H1 (cell line): ENCODE results near the gene TIMM21. TPM values are rescaled to one million over a fixed set of nuclear protein-coding genes. Genes with fewer than 3 reads are reported as not detected.

ENCODE experiments used
- CTCF ChIA-PET: fragments of 300-600 bp; sonication (Branson Sonifier 250); formaldehyde crosslinking; loops from one replicate; lab custom pipeline; 2021; ENCODE audit not compliant: partially characterized antibody; lab: Charles Lee
- POLR2A ChIA-PET: fragments of 300-600 bp; sonication (Branson Sonifier 250); formaldehyde crosslinking; loops from one replicate; lab custom pipeline; 2021; ENCODE audit warnings: inconsistent platforms; ENCODE audit not compliant: partially characterized antibody; lab: Charles Lee
- DNase-seq, 2 experiments: peaks; one replicate each; pipeline versions ENCODE4 v3.0.0 to v3.0.0-alpha.2; 2010 to 2022; ENCODE audit warnings: low spot score in 2 of 2, low read depth in 1 of 2, mixed read lengths in 1 of 2
- FAIRE-seq: peaks from 2 replicates; lab custom pipeline; 2011; peaks lifted over from hg19 to GRCh38; lab: Jason Lieb, UNC
- H2AFZ ChIP-seq: 2 replicates; pipeline ENCODE4 v1.8.1; 2012; ENCODE audit warnings: low read length, inconsistent platforms
- H2AK5ac ChIP-seq: 2 replicates; pipeline ENCODE4 v1.6.1; 2013; ENCODE audit warnings: low read depth, low read length
- H2BK120ac ChIP-seq: replicated peaks from 2 replicates; pipeline ENCODE3; 2013; ENCODE audit warnings: low read depth, low read length, inconsistent platforms
- H2BK12ac ChIP-seq: 2 replicates; pipeline ENCODE4 v1.6.1; 2013; ENCODE audit warnings: low read depth, low read length
- H2BK15ac ChIP-seq: 2 replicates; pipeline ENCODE4 v1.6.1; 2013; ENCODE audit warnings: low read length
- H2BK20ac ChIP-seq: 2 replicates; pipeline ENCODE4 v1.6.1; 2013; ENCODE audit warnings: low read length
- H2BK5ac ChIP-seq: 2 replicates; pipeline ENCODE4 v1.6.1; 2013; ENCODE audit warnings: low read depth, low read length
- H3K14ac ChIP-seq: 2 replicates; pipeline ENCODE4 v1.6.1; 2013; ENCODE audit warnings: inconsistent platforms; ENCODE audit not compliant: insufficient read length
- H3K18ac ChIP-seq: 2 replicates; pipeline ENCODE4 v1.6.1; 2013; ENCODE audit warnings: low read length; ENCODE audit errors: extremely low read depth
- H3K23ac ChIP-seq: 2 replicates; pipeline ENCODE4 v1.6.1; 2013; ENCODE audit warnings: inconsistent platforms; ENCODE audit not compliant: insufficient read length
- H3K23me2 ChIP-seq: 2 replicates; pipeline ENCODE4 v1.6.1; 2013; ENCODE audit warnings: low read depth, low read length
- H3K27ac ChIP-seq: 2 replicates; pipeline ENCODE4 v1.6.1; 2011; ENCODE audit warnings: low read depth, low read length, inconsistent platforms
- H3K27me3 ChIP-seq, 4 experiments: replicated peaks in 1 of 4; 1 replicate in 1 of 4; 2 replicates in 3 of 4; pipeline versions ENCODE4 v1.6.1 to v1.8.1; 2011 to 2013; ENCODE audit warnings: low read length in 3 of 4, mild to moderate bottlenecking in 3 of 4, inconsistent platforms in 2 of 4, mixed read lengths in 2 of 4, moderate library complexity in 1 of 4; ENCODE audit not compliant: control insufficient read depth in 3 of 4, insufficient read depth in 3 of 4; ENCODE audit errors: extremely low read depth in 1 of 4
- H3K36me3 ChIP-seq, 4 experiments: 2 replicates each; pipeline versions ENCODE4 v1.6.1 to v1.8.1; 2011 to 2013; ENCODE audit warnings: mild to moderate bottlenecking in 4 of 4, low read length in 3 of 4, moderate library complexity in 2 of 4, control low read depth in 1 of 4, inconsistent platforms in 1 of 4; ENCODE audit not compliant: insufficient read depth in 4 of 4, control insufficient read depth in 2 of 4
- H3K4ac ChIP-seq: replicated peaks from 2 replicates; pipeline ENCODE3; 2013; ENCODE audit warnings: low read length, low read depth, mixed read lengths, inconsistent platforms; ENCODE audit not compliant: insufficient read length
- H3K4me1 ChIP-seq, 4 experiments: replicated peaks in 1 of 4; 1 replicate in 1 of 4; 2 replicates in 3 of 4; pipeline versions ENCODE4 v1.6.1 to v1.8.1; 2011 to 2013; ENCODE audit warnings: low read length in 3 of 4, inconsistent platforms in 2 of 4, mixed read lengths in 1 of 4; ENCODE audit not compliant: insufficient read depth in 4 of 4, control insufficient read depth in 3 of 4
- H3K4me2 ChIP-seq, 2 experiments: 2 replicates each; pipeline versions ENCODE4 v1.6.1 to v1.8.1; 2011 to 2013; ENCODE audit warnings: low read depth in 2 of 2, low read length in 2 of 2, control low read depth in 1 of 2, inconsistent platforms in 1 of 2, mild to moderate bottlenecking in 1 of 2; ENCODE audit not compliant: insufficient read depth in 1 of 2
- H3K4me3 ChIP-seq, 4 experiments: fragments of 200-600, 300-600 bp in 1 of 4; sonication (generic), shearing (Covaris generic), sonication (Bioruptor Twin) in 1 of 4; 2 replicates each; pipeline versions ENCODE4 v1.5.1 to v1.8.1; 2011 to 2016; ENCODE audit warnings: low read length in 4 of 4, low read depth in 3 of 4, control low read depth in 2 of 4, inconsistent platforms in 2 of 4, mild to moderate bottlenecking in 2 of 4, mixed read lengths in 1 of 4, moderate library complexity in 1 of 4; ENCODE audit not compliant: insufficient read depth in 2 of 4; ENCODE audit errors: extremely low read depth in 1 of 4
- H3K56ac ChIP-seq: replicated peaks from 2 replicates; pipeline ENCODE3; 2013; ENCODE audit warnings: low read depth, mild to moderate bottlenecking, mixed read lengths, low read length, inconsistent platforms; ENCODE audit not compliant: insufficient read length
- H3K79me1 ChIP-seq: 2 replicates; pipeline ENCODE4 v1.6.1; 2013; ENCODE audit warnings: low read depth, low read length, control low read depth
- H3K79me2 ChIP-seq, 2 experiments: 2 replicates each; pipeline versions ENCODE4 v1.6.1 to v1.8.1; 2012 to 2013; ENCODE audit warnings: low read length in 2 of 2, mild to moderate bottlenecking in 2 of 2, inconsistent platforms in 1 of 2; ENCODE audit not compliant: insufficient read depth in 2 of 2, control insufficient read depth in 1 of 2
- H3K9ac ChIP-seq, 4 experiments: replicated peaks in 1 of 4; 1 replicate in 1 of 4; 2 replicates in 3 of 4; pipeline versions ENCODE4 v1.6.1 to v1.8.1; 2011 to 2013; ENCODE audit warnings: low read depth in 3 of 4, low read length in 3 of 4, control low read depth in 2 of 4, mild to moderate bottlenecking in 2 of 4, moderate library complexity in 2 of 4, inconsistent platforms in 1 of 4; ENCODE audit errors: extremely low read depth in 1 of 4
- H3K9me3 ChIP-seq, 2 experiments: 2 replicates each; pipeline versions ENCODE4 v1.6.1 to v1.8.1; 2012 to 2013; ENCODE audit warnings: mild to moderate bottlenecking in 2 of 2, moderate library complexity in 2 of 2, control low read depth in 1 of 2, inconsistent platforms in 1 of 2, low read depth in 1 of 2, low read length in 1 of 2, mixed read lengths in 1 of 2; ENCODE audit not compliant: insufficient read depth in 2 of 2
- H4K20me1 ChIP-seq, 2 experiments: replicated peaks in 1 of 2; 2 replicates each; pipeline versions ENCODE3 to v1.8.1; 2011 to 2013; ENCODE audit warnings: inconsistent platforms in 2 of 2, low read length in 2 of 2, mild to moderate bottlenecking in 1 of 2; ENCODE audit not compliant: insufficient read depth in 2 of 2, control insufficient read depth in 1 of 2
- H4K5ac ChIP-seq: 2 replicates; pipeline ENCODE4 v1.6.1; 2013; ENCODE audit warnings: low read length, low read depth, mixed read lengths, inconsistent platforms; ENCODE audit not compliant: insufficient read length
- H4K8ac ChIP-seq: 2 replicates; pipeline ENCODE4 v1.8.0; 2013; ENCODE audit warnings: mild to moderate bottlenecking, moderate library complexity, low read length, inconsistent platforms; ENCODE audit not compliant: insufficient read depth; ENCODE audit errors: extremely low read depth
- H4K91ac ChIP-seq: replicated peaks from 2 replicates; pipeline ENCODE3; 2013; ENCODE audit warnings: low read length, mixed read lengths, inconsistent platforms; ENCODE audit not compliant: insufficient read length
- ASH2L ChIP-seq: fragments of 200-600, 300-600 bp; sonication (generic); IDR thresholded peaks from one replicate; pipeline ENCODE4 v1.7.1; 2017; ENCODE audit warnings: low read length
- CBX8 ChIP-seq: fragments of 300-800, 300-1000 bp; sonication (generic); IDR thresholded peaks from 2 replicates; pipeline ENCODE4 v1.7.1; 2016; ENCODE audit warnings: low read depth, low read length, borderline replicate concordance
- EGR1 ChIP-seq: IDR thresholded peaks from 2 replicates; pipeline ENCODE4 v1.6.1; 2011; ENCODE audit warnings: low read depth, low read length, borderline replicate concordance
- KDM5A ChIP-seq: fragments of 200-600 bp; IDR thresholded peaks from 2 replicates; pipeline ENCODE4 v1.7.1; 2012; ENCODE audit warnings: mild to moderate bottlenecking, low read length, inconsistent platforms, mixed read lengths
- RBBP5 ChIP-seq: IDR thresholded peaks from 2 replicates; pipeline ENCODE4 v1.7.1; 2012; ENCODE audit warnings: low read depth, mild to moderate bottlenecking, inconsistent platforms, low read length, moderate library complexity, borderline replicate concordance
- RXRA ChIP-seq: IDR thresholded peaks from 2 replicates; pipeline ENCODE4 v1.6.1; 2011; ENCODE audit warnings: low read depth, mild to moderate bottlenecking, low read length, moderate library complexity; ENCODE audit not compliant: insufficient read depth
- SIRT6 ChIP-seq: IDR thresholded peaks from one replicate; pipeline ENCODE4 v1.7.1; 2012; ENCODE audit warnings: low read length, inconsistent platforms
- TEAD4 ChIP-seq: IDR thresholded peaks from 2 replicates; pipeline ENCODE4 v1.6.1; 2012; ENCODE audit warnings: low read depth, low read length, inconsistent platforms, mixed read lengths
- WGBS, 2 experiments: shearing (Covaris generic) in 1 of 2; methylation state at CpG; one replicate each; pipeline versions ENCODE4 v1.1.6 to v1.1.7; 2013 to 2015; ENCODE audit warnings: low lambda C conversion rate in 2 of 2, mixed read lengths in 2 of 2, inconsistent platforms in 1 of 2, low coverage in 1 of 2, missing lambda C conversion rate in 1 of 2; ENCODE audit not compliant: insufficient replicate concordance in 2 of 2, insufficient coverage in 1 of 2, insufficient read length in 1 of 2; ENCODE audit errors: extremely low coverage in 1 of 2, missing lambda C conversion rate in 1 of 2; 5-methylcytosine and 5-hydroxymethylcytosine counted together
- polyA plus RNA-seq, 7 experiments: library from polyadenylated mRNA; depleted of rRNA in 3 of 7; stranded (reverse) in 5 of 7; unstranded in 2 of 7; fragments of >200 nt in 5 of 7; fragments of 200-250 nt in 2 of 7; gene quantifications; 1 replicate in 5 of 7; 2 replicates in 1 of 7; 4 replicates in 1 of 7; pipeline versions ENCODE4 v1.2.1 to v1.2.3, GENCODE V29; 2011 to 2013; ENCODE audit warnings: missing spikeins in 2 of 7, mixed read lengths in 2 of 7
- total RNA-seq: library from RNA; stranded (reverse); fragmentation: NEBNext Ultra II Directional; extraction: Animal tissue kit (Norgen Biotek cat#: 25700); gene quantifications from 2 replicates; pipeline ENCODE4 v1.2.1, GENCODE V29; 2021
- TF ChIP-seq, protein P1 (sequence below): IDR thresholded peaks from 2 replicates; pipeline ENCODE4 v1.6.1; 2012; ENCODE audit warnings: inconsistent platforms

The TIMM21 gene
- total and polyA plus RNA-seq, 2 of the 8 experiments (the other 6 are each of a cell fraction or from before 2014, with no cell fraction given): 27.9 to 43.8 TPM

DNA sequence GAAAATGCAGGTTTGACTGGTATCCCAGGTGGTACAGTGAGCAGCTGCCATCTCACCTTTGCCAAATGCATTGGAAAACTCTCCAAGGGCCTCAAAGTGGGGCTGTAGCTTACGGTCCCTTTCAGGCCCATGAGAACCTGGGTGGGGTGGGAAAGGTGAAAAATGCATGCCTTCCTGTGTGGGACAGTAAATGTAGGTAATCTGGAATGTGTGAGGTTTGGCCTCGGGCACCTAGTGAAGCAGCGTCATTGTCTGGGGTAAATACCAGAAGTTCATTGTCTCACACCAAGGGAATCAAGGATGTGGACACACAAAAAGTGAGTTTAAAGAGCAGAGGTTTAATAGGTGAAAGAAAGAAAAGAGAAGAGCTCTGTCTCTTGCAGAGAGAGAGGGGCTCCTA lies 36.6 kb downstream of the TIMM21 start:
- no peak overlapping the region for H4K91ac ChIP-seq
- H2AK5ac ChIP-seq: no peak overlapping the region
- 0 out of 4 replicates have a peak overlapping the region, but pooled peaks of 1 of the 2 experiments have one; percentile 27 for H3K4me2 ChIP-seq
- peaks cover 2 to 11% (median 8%) of the 10 kb centered on the region in 4 experiments; a peak in 6 of 7 replicates for H3K4me1 ChIP-seq
- POLR2A ChIA-PET: no interaction called here
- TF ChIP-seq RBBP5 (no peak), EGR1 (no peak), RXRA (no peak), TEAD4 (no peak), SIRT6 (no peak), ASH2L (no peak), KDM5A (no peak), CBX8 (no peak)
- TF ChIP-seq, protein P1, sequence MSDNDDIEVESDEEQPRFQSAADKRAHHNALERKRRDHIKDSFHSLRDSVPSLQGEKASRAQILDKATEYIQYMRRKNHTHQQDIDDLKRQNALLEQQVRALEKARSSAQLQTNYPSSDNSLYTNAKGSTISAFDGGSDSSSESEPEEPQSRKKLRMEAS: no peak
- CTCF ChIA-PET: interaction anchor here (0.7 to 2.0 kb wide), 4 partner anchors 10 to 40 kb away, joined by 3 to 8 read pairs (median 4); no protein-coding TSS in a partner anchor
- H3K27me3 ChIP-seq: no peaks in the 10 kb centered on the region
- H2BK20ac ChIP-seq: no peak overlapping the region
- WGBS, 2 experiments: 71% methylated on average over 3 of the region's 3 CpGs; no CpG with 5 or more reads in 1 of the 2 experiments
- H3K4ac ChIP-seq: no peak overlapping the region
- H3K79me1 ChIP-seq: no peaks in the 10 kb centered on the region
- H2BK120ac ChIP-seq: no peak overlapping the region
- no peak overlapping the region for H3K4me3 ChIP-seq
- no peak overlapping the region for H3K18ac ChIP-seq
- H2BK5ac ChIP-seq: no peak overlapping the region
- no peak overlapping the region for H3K56ac ChIP-seq
- H2BK12ac ChIP-seq: no peak overlapping the region; the same call in 1 of the 2 replicates
- peak in 1 of 2 experiments; percentile 27 for DNase-seq
- H3K27ac ChIP-seq: no peak overlapping the region
- H3K9ac ChIP-seq: peak overlapping the region in 1 of 4 experiments; percentile 18; a peak in 1 of 7 replicates
- H3K79me2 ChIP-seq: no peaks in the 10 kb centered on the region
- H2BK15ac ChIP-seq: no peak overlapping the region
- no peak for FAIRE-seq
- no peak overlapping the region for H3K14ac ChIP-seq
- no peak overlapping the region for H4K5ac ChIP-seq
- H2AFZ ChIP-seq: no peak overlapping the region
- no peak overlapping the region for H3K23ac ChIP-seq
- no peaks in the 10 kb centered on the region for H3K23me2 ChIP-seq
- no peaks in the 10 kb centered on the region for H3K9me3 ChIP-seq
- no peaks in the 10 kb centered on the region for H4K20me1 ChIP-seq
- no peak overlapping the region for H4K8ac ChIP-seq
- H3K36me3 ChIP-seq: no peaks in the 10 kb centered on the region
